Smooth muscle cell of trachea (primary cell): ENCODE measurements around the gene NDUFA11. TPM values are rescaled to one million over a fixed set of nuclear protein-coding genes. Genes with fewer than 3 reads are reported as not detected.

Source experiments
- total RNA-seq: library from RNA; depleted of rRNA; stranded (reverse); fragments of >200 nt; gene quantifications from 2 replicates; pipeline ENCODE4 v1.2.1, GENCODE V29; 2014

Gene NDUFA11
- 290 and 337 TPM in 2 replicates for total RNA-seq

GRCh38 chr19:5903624-5904351 lies at the start of gene NDUFA11:
NDUFA11 (minus strand) TSS chr19:5903790; CDS start chr19:5903708, 82 bp downstream.

GRCh38 chr19:5913739-5914357 lies 10.3 kb upstream of the NDUFA11 start, which contains the start of gene CAPS:
CAPS (plus strand) TSS chr19:5914254; CDS start chr19:5914407, 153 bp downstream.

DNA sequence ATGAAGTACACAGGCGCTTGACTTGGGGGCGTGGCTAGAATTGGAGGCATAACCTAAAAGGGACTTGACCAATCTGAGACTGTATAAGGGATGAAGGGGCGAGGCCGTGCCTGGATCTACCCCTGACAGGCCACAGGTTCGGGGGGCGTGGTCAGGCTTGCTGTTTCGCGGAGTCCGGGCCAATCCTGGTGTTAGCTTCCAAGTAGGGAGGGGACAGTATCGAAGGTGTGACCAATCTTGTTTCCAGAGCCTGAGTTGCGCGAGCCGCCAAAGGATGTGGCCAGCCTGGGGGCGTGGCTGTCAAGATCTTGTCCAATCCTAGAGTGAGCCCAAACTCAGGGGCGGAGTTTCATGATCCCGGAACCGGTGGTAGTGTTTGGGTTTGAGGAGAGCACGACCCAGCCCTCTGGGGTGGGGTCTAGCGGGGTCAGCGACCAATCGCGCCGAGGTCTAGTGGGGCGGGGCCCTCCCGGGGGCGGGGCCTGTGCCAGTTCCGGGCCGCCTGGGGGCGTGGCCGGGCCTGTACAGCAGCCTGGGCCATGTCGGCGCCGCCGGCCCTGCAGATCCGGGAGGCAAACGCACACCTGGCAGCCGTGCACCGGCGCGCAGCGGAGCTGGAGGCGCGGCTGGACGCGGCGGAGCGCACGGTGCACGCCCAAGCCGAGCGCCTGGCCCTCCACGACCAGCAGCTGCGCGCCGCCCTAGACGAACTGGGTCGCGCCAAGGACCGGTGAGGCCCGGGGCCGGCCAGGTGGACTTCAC lies 943 bp upstream of the NDUFA11 start, which contains the start of gene VMAC:
VMAC (plus strand) TSS at position 521 of the 762 bp plus-strand sequence; CDS start at position 540, 19 bp downstream.

GRCh38 chr19:5851302-5851701 lies 52.3 kb downstream of the NDUFA11 start, which contains the start of gene FUT3:
FUT3 (minus strand) TSS chr19:5851449.

Other genes with a start within 250 kb of the NDUFA11 start
- 28.1 and 29.5 TPM in 2 replicates for gene MICOS13, start 223.3 kb downstream of the NDUFA11 start, total RNA-seq
- gene HSD11B1L, start 222.8 kb downstream of the NDUFA11 start, total RNA-seq: 10.9 and 27.3 TPM in 2 replicates
- 387 and 403 TPM in 2 replicates for gene RPL36, start 213.5 kb downstream of the NDUFA11 start, total RNA-seq
- gene LONP1, start 183.6 kb downstream of the NDUFA11 start, total RNA-seq: 107 and 126 TPM in 2 replicates
- gene CATSPERD, start 183.2 kb downstream of the NDUFA11 start, total RNA-seq: not detected in 2 replicates
- gene PRR22, start 119.0 kb downstream of the NDUFA11 start, total RNA-seq: 0.44 and 0.50 TPM in 2 replicates
- gene DUS3L, start 112.6 kb downstream of the NDUFA11 start, total RNA-seq: 23.3 and 27.6 TPM in 2 replicates
- gene NRTN, start 98.7 kb downstream of the NDUFA11 start, total RNA-seq: 0.50 TPM in 1 of 2 replicates, not detected in the other
- not detected in 2 replicates for gene FUT6, start 64.1 kb downstream of the NDUFA11 start, total RNA-seq
- gene FUT3, start 52.3 kb downstream of the NDUFA11 start, total RNA-seq: not detected in 2 replicates
- gene FUT5, start 33.2 kb downstream of the NDUFA11 start, total RNA-seq: not detected in 2 replicates
- gene VMAC, start 1.1 kb upstream of the NDUFA11 start, total RNA-seq: 8.6 and 11.1 TPM in 2 replicates
- gene CAPS, start 10.5 kb upstream of the NDUFA11 start, total RNA-seq: 4.9 and 6.0 TPM in 2 replicates
- 52.1 and 76.6 TPM in 2 replicates for gene RANBP3, start 74.3 kb upstream of the NDUFA11 start, total RNA-seq
- 9.0 and 12.1 TPM in 2 replicates for gene RFX2, start 206.7 kb upstream of the NDUFA11 start, total RNA-seq
- not detected in 2 replicates for gene ACSBG2, start 231.9 kb upstream of the NDUFA11 start, total RNA-seq